IMR-90 (cell line): ENCODE data around the gene ZEB2.

Source experiments
- BHLHE40 ChIP-seq: fragments of 150-350 bp; IDR thresholded peaks from 2 replicates; pipeline ENCODE4 v1.6.1; 2016; ENCODE audit warnings: mild to moderate bottlenecking, low read depth, low read length
- CEBPB ChIP-seq: IDR thresholded peaks from 2 replicates; pipeline ENCODE4 v1.6.1; 2012; ENCODE audit warnings: low read depth, low read length, improper control_type of control experiment
- MAFK ChIP-seq: IDR thresholded peaks from 2 replicates; pipeline ENCODE4 v1.6.1; 2012; ENCODE audit warnings: low read depth, low read length, improper control_type of control experiment
- MAZ ChIP-seq: IDR thresholded peaks from 2 replicates; pipeline ENCODE4 v1.6.1; 2012; ENCODE audit warnings: low read depth, mild to moderate bottlenecking, low read length, improper control_type of control experiment, moderate library complexity, borderline replicate concordance
- NFE2L2 ChIP-seq: fragments of 150-350 bp; IDR thresholded peaks from 2 replicates; pipeline ENCODE4 v1.6.1; 2016; ENCODE audit warnings: low read depth, mild to moderate bottlenecking, low read length
- POLR2A ChIP-seq: IDR thresholded peaks from 2 replicates; pipeline ENCODE4 v1.6.1; 2012; ENCODE audit warnings: mild to moderate bottlenecking, low read depth, low read length
- RAD21 ChIP-seq: IDR thresholded peaks from 2 replicates; pipeline ENCODE4 v1.6.1; 2012; ENCODE audit warnings: low read length, improper control_type of control experiment
- SMC3 ChIP-seq: fragments of 150-350 bp; IDR thresholded peaks from 2 replicates; pipeline ENCODE4 v1.6.1; 2016; ENCODE audit warnings: low read depth, mild to moderate bottlenecking, antibody characterized with exemption, low read length, moderate library complexity
- TF ChIP-seq, protein P1 (sequence below): fragments of 150-350 bp; IDR thresholded peaks from 2 replicates; pipeline ENCODE4 v1.6.1; 2016; ENCODE audit warnings: low read depth, mild to moderate bottlenecking, low read length, moderate library complexity, borderline replicate concordance
- TF ChIP-seq, protein P2 (sequence below): conservative IDR thresholded peaks from 2 replicates; pipeline ENCODE4 v1.5.1; 2012; ENCODE audit warnings: mild to moderate bottlenecking, low read depth, low read length, improper control_type of control experiment

DNA sequence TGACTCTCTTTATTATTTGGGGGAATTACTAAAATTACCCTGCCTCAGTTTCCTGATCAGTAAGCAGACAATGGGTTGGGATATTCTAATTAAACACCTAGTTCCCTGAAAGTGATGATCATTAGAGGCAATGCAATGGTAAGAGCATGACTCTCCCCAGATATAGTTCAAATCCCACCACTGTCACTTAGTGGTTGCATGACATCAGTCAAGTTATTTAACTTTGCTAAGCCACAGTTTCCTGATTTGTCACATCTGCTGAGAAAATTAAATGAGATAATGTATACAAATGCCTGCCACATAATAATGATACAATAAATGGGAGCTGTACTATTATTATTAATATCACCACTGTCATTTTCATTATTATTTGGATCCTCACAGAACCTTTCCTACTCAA is 29.9 kb downstream of the ZEB2 start:
- TF ChIP-seq NFE2L2 (no peak), POLR2A (no peak), BHLHE40 (no peak), MAZ (no peak), CEBPB (no peak), RAD21 (no peak), MAFK (no peak), SMC3 (no peak)
- TF ChIP-seq, protein P1, sequence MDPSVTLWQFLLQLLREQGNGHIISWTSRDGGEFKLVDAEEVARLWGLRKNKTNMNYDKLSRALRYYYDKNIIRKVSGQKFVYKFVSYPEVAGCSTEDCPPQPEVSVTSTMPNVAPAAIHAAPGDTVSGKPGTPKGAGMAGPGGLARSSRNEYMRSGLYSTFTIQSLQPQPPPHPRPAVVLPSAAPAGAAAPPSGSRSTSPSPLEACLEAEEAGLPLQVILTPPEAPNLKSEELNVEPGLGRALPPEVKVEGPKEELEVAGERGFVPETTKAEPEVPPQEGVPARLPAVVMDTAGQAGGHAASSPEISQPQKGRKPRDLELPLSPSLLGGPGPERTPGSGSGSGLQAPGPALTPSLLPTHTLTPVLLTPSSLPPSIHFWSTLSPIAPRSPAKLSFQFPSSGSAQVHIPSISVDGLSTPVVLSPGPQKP = no peak
- TF ChIP-seq, protein P2, sequence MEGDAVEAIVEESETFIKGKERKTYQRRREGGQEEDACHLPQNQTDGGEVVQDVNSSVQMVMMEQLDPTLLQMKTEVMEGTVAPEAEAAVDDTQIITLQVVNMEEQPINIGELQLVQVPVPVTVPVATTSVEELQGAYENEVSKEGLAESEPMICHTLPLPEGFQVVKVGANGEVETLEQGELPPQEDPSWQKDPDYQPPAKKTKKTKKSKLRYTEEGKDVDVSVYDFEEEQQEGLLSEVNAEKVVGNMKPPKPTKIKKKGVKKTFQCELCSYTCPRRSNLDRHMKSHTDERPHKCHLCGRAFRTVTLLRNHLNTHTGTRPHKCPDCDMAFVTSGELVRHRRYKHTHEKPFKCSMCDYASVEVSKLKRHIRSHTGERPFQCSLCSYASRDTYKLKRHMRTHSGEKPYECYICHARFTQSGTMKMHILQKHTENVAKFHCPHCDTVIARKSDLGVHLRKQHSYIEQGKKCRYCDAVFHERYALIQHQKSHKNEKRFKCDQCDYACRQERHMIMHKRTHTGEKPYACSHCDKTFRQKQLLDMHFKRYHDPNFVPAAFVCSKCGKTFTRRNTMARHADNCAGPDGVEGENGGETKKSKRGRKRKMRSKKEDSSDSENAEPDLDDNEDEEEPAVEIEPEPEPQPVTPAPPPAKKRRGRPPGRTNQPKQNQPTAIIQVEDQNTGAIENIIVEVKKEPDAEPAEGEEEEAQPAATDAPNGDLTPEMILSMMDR = no peak
